GM12864 (cell line): ENCODE data around the gene PDRG1.
"Not testable (repeated sequence)": the region's sequence is repeated elsewhere in the genome, so short reads cannot be mapped to it uniquely, and the experiment has no call there.

Experiments used
- DNase-seq: peaks from one replicate; pipeline ENCODE4 v3.0.0-alpha.2; 2011; ENCODE audit warnings: low read depth
- H3K4me3 ChIP-seq: 2 replicates; pipeline ENCODE4 v1.5.1; 2011; ENCODE audit warnings: mild to moderate bottlenecking, low read depth, low read length, control low read depth
- TF ChIP-seq, protein P1 (sequence below): IDR thresholded peaks from 2 replicates; pipeline ENCODE4 v1.5.1; 2011; ENCODE audit warnings: low read depth, mild to moderate bottlenecking, moderate library complexity, low read length, control low read depth, inconsistent platforms; ENCODE audit errors: missing control alignments

The PDRG1 gene

DNA sequence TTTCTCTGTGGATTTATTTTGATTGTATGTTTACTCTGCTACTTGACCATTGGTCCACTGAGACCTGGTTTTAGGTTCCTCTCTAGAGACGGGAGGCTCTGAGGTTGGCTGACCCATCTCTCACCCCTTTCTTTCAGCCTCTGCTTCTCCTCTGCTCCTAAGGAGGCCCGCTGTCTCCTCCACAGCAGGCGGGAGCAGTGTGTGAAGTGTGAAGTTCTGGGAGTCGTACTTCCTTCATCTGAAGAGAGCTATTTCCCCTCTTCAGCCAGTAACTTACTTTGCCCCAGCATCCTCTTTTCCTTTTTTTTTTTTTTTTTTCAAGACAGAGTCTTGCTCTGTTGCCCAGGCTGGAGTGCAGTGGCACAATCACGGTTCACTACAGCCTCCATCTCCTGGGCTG, 21.1 kb downstream of the PDRG1 start:
- no peak for DNase-seq
- no peak overlapping the region for H3K4me3 ChIP-seq
- TF ChIP-seq, protein P1, sequence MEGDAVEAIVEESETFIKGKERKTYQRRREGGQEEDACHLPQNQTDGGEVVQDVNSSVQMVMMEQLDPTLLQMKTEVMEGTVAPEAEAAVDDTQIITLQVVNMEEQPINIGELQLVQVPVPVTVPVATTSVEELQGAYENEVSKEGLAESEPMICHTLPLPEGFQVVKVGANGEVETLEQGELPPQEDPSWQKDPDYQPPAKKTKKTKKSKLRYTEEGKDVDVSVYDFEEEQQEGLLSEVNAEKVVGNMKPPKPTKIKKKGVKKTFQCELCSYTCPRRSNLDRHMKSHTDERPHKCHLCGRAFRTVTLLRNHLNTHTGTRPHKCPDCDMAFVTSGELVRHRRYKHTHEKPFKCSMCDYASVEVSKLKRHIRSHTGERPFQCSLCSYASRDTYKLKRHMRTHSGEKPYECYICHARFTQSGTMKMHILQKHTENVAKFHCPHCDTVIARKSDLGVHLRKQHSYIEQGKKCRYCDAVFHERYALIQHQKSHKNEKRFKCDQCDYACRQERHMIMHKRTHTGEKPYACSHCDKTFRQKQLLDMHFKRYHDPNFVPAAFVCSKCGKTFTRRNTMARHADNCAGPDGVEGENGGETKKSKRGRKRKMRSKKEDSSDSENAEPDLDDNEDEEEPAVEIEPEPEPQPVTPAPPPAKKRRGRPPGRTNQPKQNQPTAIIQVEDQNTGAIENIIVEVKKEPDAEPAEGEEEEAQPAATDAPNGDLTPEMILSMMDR = no peak

DNA sequence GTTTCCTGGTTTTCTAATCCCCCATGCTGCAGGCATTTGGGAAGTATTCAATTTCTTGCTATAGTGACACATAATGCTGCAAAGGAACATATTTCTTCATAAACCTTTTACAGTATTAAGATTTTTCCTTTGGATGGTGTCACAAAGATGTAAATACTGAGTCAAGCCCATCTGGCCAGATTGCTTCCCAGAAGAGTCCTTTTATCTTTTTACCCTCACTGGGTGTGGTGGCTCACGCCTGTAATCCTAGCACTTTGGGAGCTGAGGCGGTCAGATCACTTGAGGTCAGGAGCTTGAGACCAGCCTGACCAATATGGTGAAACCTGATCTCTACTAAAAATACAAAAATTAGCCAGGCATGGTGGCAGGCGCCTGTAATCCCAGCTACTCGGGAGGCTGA, 22.2 kb downstream of the PDRG1 start:
- not testable (repeated sequence) for H3K4me3 ChIP-seq

DNA sequence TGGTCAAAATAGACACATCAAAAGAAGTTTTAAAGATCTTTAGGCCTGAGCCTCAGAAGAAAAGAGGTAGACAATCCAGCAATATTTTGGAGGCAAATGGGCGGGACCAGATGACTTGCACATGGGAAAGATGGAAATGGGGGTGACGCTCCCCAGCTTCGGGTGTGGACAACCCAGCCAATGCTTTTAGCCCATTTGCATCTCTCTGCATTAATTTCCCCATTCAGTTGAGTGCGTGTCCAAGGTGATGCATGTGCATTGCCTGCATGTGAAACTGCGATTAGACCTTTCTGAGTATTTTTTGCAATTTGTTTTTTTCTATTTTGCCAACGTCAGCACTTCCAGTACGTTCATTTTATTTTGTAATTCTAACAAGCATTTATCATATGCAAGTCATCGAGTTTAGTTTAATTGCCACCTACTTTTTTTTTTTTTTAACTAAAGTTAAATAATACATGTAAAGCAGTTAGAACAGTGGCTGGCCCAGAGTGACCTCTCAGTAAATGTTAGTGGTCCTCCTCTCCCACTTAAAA, 24.2 kb downstream of the PDRG1 start:
- TF ChIP-seq, protein P1 = no peak
- no peak for DNase-seq
- no peak overlapping the region for H3K4me3 ChIP-seq

More for the DNA sequence above, 22.2 kb downstream of the PDRG1 start:
- DNase-seq = not testable (repeated sequence)

DNA sequence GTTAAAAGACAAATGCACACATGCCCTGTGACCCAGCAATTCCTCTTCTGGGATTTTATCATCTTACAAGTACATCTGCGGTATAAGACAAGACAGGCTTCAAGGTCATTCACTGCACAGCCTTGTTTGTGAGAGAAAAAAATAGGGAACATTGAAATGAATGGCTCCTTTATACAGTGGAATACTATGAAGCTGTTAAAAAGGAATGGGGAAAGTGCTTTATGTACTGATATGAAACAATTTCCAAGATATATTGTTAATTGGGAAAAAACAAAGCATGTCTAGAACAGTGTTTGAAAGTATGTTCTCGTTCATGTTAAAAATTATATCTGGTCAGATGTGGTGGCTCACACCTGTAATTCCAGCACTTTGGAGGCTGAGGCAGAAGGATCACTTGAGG, 25.4 kb downstream of the PDRG1 start:
- no peak for DNase-seq
- H3K4me3 ChIP-seq = no peak overlapping the region
- TF ChIP-seq, protein P1 = no peak

DNA sequence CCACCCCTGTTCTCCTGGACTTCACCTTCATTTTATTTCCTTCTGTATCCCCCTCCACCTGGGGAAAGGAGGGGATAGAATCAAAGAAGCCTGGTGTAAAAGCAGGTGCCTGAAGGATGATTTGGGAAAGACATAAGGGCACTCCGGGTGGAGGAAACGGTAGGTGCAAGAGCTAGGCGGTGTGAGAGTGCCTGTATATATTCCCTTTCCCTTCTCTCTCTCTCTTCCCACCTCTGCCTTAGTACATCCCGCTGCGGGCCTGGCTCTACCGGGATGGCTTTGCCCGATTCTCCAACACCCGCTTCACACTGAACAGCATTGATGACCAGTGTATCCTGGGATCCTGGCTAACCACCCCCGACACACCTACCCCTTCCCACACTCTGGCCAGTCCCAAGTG, 26.2 kb downstream of the PDRG1 start:
- no peak overlapping the region for H3K4me3 ChIP-seq
- no peak for DNase-seq
- TF ChIP-seq, protein P1 = no peak

DNA sequence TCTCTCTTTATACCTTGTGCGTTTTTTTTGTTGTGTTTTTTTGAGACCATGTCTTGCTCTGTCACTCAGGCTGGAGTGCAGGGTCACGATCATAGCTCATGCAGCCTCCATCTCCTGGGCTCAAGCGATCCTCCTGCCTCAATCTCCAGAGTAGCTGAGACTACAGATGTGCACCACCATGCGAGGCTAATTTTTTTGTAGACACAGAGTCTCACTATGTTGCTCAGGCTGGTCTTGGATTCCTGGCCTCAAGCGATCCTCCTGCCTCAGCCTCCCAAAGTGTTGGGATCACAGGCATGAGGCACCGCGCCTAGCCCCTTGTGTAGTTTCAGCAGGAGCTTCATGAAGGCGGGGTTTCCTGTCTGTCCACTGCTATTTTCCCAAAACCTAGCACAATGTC, 27.3 kb downstream of the PDRG1 start:
- DNase-seq = no peak
- TF ChIP-seq, protein P1 = no peak
- H3K4me3 ChIP-seq = no peak overlapping the region

DNA sequence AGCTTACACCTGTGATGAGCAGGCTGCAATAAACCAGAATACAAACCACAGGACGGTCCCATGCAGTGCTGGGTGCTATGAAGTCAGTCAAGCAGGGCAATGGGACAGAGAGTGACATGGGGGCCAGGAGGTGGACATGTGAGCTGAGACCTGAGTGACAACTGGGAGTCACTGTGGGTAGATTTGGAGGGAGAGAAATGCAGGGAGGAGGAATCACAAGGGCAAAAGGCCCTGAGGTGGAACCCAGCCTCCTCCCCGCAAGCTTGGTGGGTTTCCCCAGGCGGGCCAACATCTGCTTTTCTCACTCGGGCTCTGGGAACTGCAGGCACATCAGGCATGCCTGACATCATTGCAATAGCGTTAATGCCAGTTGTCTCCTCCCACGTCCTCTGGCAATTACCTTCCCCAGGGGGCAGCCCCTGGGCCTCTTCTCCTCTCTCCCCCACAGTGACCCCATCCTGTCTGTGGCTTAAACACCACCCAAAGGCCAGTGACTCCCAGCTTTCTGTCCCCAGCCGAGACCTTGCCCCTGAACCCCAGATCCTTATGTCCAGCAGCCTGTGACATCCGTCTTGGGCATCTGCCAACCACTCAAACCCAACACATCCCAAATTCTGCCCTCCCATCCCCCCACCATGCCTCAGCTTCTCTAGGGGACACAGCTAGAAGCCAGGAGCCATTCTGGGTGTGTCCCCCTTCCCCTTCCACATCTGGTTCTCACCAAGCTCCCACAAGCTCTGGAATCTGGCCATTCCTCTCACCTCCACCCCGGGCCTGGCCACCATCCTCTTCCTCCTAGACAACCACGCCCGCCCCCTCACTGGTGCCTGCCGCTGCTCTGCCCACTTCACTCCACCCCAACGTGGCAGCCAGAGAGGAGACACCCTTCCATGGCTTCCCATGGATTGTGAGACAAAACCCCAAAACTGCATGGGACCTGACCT, 28.2 kb downstream of the PDRG1 start:
- no peak overlapping the region for H3K4me3 ChIP-seq
- DNase-seq = peak; percentile 16
- TF ChIP-seq, protein P1 = no peak
